ENCODE results near the gene GTSE1.

The GTSE1 gene

GRCh38 chr22:46278656-46279645 lies 17.7 kb upstream of the GTSE1 start:
- no peak for TF ChIP-seq CTCF (IDR thresholded peaks at IDR 0.05; ENCODE audit: low read depth, low read length)

GRCh38 chr22:46280063-46280817 lies 16.4 kb upstream of the GTSE1 start:
- no peak for TF ChIP-seq CTCF (IDR thresholded peaks at IDR 0.05; ENCODE audit: low read depth, low read length)
- H3K4me3 ChIP-seq (ENCODE audit: low read depth, low read length), result no peak overlapping the region

More at GRCh38 chr22:46278656-46279645, 17.7 kb upstream of the GTSE1 start:
- no peak overlapping the region for H3K4me3 ChIP-seq (ENCODE audit: low read depth, low read length)

GRCh38 chr22:46280999-46281623 lies 15.6 kb upstream of the GTSE1 start:
- H3K4me3 ChIP-seq (ENCODE audit: low read depth, low read length), result no peak overlapping the region
- no peak for TF ChIP-seq CTCF (IDR thresholded peaks at IDR 0.05; ENCODE audit: low read depth, low read length)

- TF ChIP-seq CTCF (IDR thresholded peaks at IDR 0.05; ENCODE audit: low read depth, low read length), result no peak
- H3K4me3 ChIP-seq (ENCODE audit: low read depth, low read length), result no peak overlapping the region
Measured at GRCh38 chr22:46281866-46282678, 14.6 kb upstream of the GTSE1 start.

- no peak overlapping the region for H3K4me3 ChIP-seq (ENCODE audit: low read depth, low read length)
- TF ChIP-seq CTCF (IDR thresholded peaks at IDR 0.05; ENCODE audit: low read depth, low read length), result no peak
Measured at GRCh38 chr22:46286006-46286405, 10.7 kb upstream of the GTSE1 start.

GRCh38 chr22:46286941-46287872 lies 9.5 kb upstream of the GTSE1 start:
- no peak for TF ChIP-seq CTCF (IDR thresholded peaks at IDR 0.05; ENCODE audit: low read depth, low read length)
- H3K4me3 ChIP-seq (ENCODE audit: low read depth, low read length), result no peak overlapping the region
